Measurements from ENCODE around the gene PPP1CC.

Gene PPP1CC

DNA sequence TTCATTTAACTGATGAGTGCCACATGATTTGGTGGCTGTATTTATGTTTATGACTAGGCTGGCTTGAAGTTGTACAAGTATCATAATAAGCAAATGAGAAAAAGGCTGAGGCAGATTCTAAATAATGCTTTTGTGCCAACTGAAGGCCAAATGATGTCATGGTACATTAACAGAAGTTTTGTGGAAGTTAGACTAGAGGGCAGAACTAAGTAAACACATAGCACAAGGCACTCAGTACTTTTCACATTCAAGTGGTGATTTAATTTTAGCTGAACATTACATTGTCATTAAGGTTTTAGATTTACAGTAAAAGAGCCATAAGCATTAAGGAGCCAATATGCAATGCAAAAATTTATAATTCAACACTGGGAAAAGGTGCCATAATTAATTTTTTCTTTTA lies 21.1 kb downstream of the PPP1CC start:
- no peak for DNase-seq

DNA sequence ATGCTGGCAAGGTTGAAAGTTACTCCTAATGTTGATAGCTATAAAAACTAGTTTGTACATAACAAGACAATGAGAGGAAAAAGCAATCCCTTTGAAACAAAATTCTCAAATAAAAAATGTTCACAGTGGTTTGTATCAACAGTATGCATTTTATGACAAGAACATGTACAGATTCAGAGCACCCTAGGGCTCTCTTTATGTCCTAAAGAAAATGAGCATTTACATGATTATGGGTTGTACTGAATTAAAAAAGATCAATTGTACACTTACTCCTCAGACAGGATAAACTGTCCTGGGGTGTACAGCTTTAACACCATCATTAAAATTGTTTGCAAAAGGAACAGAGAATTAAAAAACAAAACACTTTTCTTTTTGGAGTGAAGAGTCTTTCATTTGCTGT lies 22.2 kb downstream of the PPP1CC start:
- DNase-seq, result no peak

DNA sequence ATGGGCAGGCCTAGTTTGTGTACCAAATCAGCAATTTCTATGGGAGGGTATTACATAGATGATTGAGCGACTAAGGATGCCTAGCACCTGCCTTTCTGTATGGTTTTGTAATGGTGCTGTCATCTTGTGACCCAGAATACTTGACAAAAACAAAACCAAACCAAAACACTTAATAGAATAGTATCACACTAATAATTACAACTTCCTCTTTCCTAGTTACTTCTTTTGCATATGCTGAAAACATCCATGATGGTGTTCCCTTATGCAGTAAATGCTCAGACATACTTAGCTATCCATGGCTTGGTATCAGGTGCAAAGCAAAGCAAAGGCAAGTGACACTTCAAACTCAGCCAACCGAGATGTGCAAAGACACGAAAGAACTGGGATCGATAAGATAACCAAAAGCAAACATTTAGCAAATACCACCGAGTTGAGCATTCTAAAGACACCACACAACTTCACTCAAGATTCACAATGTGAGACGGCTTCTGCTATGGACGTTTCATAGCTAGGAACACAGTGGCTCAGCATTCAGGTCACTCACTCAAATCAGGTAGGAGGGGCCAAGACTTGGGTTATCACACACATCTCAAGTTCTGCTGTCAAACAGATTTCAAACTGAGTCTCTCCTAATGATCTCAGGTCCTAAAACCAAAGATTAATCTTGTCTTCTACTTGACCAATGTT lies 24.3 kb downstream of the PPP1CC start:
- no peak for DNase-seq

DNA sequence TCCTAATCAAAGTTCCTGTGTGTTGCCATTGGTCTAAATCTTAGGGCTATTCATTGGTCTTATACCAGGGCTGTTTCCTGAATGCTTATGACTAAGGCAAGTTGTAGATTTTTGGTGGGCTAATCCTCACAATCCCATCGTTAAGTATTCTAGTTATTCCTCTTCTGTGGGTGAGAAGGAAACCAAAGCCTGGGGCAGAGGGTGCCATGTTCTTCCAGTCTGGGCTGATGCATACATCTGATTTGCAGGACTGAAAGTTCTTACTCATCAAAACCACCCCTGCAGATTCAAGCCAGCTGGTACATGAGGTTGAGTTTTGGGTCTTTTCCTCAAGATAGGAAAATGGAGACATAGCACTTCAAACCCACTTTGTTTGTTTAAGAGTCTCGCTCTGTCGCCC lies 25.7 kb downstream of the PPP1CC start:
- no peak for DNase-seq

DNA sequence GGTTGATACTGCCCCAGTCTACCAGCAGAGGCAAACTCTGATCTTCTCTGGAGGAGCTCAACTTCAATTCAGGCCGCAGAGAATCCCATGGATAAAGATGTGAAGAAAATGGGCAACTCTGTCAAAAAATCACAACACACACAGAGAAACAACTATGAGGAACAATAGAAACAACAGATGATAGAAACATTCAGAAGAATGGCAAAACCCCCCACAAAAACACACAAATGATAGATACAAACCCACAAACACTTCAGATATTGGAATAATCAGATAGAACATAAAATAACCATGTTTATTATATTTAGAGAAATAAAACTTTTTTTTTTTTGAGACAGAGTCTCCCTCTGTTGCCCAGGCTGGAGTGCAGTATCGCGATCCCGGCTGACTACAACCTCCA lies 33.8 kb downstream of the PPP1CC start:
- DNase-seq, result no peak

DNA sequence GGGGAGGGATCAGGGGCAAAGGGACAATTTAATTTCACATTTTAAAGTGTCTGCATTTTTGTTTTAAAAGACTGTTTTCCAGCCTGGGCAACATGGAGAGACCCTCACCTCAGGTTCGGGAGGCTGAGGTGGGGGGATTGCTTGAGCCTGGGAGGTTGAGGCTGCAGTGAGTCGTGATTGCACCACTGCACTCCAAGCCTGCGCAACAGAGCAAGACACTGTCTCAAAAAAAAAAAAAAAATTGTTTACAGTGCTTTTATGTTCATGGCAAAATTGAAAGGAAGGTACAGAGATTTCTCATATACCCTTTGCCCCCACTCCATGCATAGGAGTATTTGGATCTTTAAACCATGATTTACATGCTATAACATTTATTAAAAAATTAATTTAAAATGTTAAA lies 37.4 kb downstream of the PPP1CC start:
- no peak for DNase-seq

DNA sequence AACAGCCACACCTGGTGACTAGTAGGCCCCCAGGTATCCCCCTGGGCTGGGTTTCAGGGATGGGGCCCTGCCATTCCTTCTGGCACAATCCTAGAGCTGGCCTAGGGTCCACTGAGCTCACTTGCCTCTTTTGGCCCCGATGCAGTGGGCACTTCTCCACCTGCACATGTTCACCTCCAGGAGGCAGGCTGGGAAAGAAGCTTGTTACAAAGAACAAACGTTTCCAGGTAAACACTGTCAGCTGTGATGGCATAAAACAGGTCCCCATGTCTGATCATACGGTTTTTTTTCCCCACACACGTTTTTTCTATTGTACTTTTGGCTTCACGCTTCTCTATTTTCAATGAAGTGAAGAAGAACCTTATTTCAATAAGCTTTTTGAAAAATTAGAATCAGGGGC lies 37.9 kb downstream of the PPP1CC start:
- no peak for DNase-seq

DNA sequence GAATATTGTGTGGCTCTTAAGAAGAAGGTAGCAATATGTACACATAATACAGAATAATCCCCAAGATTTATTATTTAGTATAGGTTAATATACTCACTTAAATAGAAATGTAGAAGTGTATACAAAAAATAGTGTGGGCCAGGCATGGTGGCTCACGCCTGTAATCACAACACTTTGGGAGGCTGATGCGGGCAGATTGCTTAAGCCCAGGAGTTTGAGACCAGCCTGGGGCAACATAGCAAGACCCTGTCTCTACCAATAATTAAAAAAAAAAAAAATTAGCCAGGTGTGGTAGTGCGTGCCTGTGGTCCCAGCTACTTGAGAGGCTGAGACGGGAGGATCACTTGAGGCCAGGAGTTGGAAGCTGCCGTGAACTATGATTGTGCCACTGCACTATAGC lies 38.5 kb downstream of the PPP1CC start:
- no peak for DNase-seq

DNA sequence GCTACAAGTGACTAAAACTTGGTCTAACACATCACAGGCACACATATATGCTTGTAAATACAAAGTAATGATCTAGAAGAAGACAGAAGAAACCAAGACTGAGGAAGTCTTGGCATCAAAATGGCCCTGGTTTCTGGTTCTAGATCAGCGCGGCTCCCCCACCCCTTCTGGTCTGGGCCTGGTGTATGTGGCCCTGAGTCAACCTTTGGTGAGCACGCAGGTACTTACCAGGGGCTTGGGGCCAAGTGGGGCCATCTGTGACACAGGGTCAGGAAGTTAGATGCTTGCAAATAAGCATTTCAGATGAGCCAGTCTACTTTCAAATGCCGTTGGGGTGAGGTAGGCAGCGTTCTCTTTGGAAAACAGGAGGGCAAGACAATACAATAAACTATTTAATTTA lies 40.6 kb downstream of the PPP1CC start:
- DNase-seq, result no peak

DNA sequence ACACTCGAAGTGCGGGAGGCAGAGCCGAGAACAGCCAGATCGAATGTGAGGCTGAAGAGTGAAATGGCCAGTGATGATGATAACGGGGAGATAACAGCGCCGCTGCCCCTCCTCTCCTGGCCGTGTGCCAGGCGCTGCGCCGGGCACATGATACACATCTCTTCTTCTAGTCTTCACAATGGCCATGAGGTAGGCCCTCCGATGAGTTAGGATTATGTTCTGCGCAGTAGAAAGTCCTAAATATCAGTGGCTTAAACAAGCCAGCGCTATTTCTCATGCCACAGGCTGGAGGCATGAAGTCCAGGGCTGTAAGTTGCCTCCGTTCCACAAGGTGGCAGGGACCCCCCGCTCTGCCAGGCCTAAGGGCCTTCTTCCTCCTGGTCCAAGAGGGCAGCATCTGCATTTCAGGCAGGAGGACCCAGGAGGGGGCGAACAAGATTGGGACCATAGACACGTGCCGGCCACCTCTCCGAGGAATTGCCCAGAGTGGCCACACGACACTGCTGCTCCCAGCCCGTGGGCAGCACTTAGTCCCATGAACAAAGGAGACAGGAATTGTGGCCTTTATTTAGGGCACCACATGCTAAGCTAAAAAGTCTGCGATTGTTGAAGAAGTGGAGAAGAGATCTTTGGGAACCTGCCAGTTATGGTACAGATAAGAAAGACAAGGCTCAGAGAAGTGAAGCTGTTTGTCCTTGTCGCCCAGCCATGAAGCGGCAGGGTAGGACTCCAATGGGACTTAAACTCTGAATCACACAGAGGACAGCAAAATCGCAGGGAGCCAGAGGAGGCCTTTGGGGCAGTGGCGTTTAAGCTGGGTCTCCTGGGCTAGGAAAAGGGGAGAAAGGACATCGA lies 42.9 kb downstream of the PPP1CC start:
- no peak for DNase-seq

DNA sequence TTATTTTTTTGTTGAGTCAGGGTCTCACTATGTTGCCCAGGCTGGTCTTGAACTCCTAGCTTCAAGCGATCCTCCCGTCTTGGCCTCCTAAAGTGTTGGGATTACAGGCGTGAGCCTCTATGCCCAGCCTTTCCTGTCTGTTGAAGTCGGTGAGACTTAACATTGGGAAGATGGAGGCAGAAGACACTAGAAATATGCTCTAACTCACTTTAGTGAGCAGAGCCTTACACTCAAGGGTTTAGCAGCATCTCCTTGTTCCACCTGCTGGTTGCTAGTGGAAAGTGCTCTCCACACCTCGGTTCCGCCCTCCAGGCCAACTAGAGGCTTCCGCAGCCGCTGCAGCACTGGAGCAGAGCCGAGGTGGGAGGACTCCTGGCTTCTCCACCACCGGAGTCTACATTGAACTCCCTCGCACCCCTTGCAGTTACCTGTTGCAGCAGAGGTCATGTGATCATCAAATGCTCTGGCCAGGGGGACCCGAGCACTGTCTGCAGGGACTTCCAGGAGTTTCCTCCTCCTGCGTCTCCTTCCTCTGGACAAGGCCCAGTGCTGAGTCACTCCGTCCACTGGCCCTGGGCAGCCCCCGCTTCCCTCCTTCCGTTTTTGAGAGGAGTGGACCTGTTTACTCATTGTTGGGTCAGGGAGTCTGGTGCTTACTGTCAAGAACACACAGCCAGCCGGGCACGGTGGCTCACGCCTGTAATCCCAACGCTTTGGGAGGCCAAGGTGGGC lies 44.4 kb downstream of the PPP1CC start:
- DNase-seq, result peak; percentile 72

DNA sequence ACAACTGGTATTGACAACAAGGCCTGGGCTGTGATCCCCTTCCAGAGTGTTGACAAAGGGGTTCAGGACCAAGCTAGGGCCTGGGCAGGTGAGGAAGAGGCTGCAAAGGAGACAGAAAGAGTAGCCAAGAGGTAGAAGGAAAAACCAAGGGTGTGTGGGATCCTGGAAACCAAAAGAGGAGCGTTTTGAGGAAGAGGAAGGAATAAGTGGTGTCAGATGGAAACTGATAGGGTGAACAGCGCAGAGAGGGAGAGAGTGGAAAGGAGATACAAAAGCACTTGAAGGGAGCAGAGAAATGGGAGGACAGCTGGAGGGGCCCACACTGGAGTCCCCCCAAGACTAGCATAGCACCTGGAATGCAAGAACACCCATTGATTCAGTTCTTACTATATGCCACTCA lies 45.5 kb downstream of the PPP1CC start:
- no peak for DNase-seq

DNA sequence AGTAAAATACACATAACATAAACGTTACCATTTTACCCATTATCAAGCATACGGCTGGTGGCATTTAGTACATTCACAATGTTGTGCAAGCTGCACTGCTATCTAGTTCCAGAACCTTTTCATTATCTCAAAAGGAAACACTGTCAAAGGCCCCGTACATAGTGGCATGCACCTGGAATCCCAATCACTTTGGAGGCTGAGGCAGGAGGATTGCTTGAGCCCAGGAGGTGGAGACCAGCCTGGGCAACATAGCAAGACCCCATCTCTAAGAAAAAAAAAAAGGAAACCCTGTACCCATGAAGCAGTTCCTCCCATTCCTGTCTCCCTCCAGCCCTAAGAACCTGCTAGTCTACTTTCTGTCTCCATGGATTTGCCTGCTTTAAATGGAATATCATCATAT lies 46.4 kb downstream of the PPP1CC start:
- DNase-seq, result no peak

DNA sequence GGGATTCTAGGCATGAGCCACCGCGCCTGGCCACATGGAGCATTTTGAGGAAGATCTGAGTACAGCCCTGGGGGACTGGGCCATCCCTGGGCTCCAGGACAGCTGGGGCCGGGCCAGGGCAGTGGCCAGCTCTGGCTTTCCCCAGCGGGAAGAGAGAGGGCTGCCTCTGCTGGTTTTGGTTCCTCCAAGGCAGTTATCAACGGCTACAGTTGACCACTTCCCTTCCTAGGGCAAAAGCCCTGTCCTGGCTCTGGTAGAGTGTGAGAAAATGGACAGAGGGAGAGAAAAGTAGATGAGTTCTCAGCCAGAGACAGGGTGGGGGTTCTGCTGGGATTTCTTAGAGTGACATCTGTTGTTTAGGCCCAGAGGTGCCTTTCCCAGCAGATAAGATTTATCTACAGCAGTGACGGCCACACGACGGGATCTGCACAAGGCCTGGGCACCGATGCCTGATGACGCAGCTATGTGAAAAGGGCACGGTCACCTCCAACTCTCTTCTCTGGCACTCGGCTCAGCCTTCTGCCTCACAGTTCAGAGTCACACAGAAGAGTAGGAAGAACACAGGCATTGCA lies 48.3 kb downstream of the PPP1CC start:
- no peak for DNase-seq

DNA sequence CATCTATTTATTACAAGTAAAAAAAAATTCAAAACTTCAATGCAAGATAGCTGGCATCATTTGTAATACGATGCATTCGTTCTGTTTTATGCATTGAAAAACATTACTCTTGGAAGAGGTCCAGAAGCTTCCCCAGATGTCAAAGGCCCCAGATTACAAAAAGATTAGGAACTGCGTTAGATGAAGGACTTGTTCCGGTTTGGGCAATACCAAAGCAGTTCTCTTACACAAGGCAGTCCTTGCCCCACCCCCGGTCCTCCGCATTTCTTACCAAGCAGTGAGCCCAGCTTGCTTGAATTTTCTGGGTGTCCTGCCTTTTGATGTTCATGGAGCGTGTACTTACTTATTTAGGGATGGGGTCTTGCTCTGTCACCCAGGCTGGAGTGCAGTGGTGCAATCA lies 49.0 kb downstream of the PPP1CC start:
- no peak for DNase-seq

DNA sequence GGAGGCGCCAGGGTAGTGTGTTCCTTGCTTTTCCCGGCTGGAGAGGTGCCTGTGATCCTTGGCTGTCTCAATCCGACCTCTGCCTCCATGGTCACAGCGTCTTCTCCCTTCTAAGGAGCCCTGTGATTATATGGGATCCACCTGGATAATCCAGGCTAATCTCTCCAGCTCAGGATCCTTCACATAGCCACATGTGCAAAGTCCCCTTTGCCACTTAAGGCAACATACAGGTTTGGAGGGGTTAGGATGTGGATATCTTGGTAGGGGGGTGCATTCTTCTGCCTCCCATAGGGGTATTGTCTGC lies 52.6 kb downstream of the PPP1CC start:
- DNase-seq, result no peak

DNA sequence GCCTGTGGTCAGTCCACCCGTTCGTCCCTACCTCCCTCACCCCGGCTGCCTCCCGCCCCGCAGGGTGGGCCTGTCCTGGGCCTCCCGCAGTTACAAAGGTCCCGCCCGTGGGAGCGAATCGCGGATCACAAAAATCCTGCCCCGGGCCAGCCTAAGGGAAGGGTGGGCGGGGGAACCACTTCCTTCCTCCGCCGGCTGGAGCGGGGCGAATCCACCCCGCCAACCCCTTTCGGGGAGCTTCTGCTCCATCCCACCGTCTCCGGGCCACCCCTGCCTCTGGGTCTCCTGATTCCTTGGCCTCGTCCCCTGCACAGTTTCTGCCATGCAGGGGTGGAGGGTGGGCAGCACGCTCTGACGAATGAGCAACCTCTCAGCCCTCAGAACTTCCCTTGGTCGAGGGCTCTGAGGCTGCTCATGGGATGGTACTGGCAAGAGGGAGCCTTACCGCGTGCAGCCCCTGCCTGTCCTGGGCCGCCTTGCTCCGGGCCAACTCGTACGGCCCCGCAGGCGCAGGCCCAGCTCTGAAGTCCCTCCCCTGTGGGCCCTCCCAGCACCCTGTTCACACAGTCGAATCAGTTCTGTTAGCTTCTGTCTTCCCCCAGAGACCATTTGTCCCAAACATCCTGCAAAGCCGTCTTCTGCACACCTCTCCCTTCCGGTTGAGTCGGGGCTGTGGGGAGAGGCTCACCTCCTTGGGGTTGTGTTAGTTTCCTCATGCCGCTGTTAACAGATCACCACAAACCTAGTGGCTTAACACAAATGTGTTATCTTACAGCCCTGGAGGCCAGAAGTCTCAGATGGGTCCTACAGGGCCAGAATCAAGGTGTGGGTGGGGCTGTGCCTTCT lies 53.2 kb downstream of the PPP1CC start:
- DNase-seq, result peak; percentile 46

DNA sequence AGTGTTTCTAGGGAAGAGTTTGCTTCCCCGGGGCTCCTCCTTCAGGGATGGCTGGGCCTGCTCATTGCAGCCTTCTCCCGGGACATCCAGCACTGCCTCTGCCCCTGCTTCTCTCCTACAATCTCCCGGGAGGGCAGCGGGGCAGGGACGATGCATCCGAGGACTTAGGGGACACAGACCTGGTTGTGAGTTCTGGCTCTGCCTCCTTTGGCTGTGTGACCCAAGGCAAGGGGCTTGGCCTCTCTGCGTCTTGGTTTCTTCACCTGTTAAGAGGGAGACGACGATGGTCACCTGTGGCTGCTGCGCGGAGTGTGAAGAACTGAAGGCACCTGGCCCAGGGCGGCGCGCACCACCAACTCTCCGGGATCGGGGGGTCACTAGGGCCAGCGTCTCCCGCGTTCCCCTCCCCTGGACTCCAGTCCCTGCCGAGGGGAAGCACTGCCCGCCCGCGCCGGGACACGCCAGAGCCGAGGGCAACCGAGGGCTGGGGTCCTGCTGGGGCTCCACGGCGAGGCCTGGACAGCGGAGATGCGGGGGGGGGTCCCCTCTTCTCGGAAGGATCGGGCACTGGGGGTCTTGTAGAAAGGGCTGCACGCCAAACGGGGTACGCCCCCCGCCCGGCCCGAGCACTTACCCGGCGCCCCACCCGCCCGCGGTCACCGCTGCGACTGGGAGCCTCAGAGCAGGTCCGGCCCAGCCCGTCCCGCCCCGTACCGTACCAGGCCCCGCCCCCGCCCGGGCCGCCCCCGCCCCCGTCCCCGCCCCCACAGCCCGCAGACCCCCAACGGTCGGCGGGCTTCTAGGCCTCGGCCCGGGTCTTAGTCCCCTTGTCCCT lies 54.0 kb downstream of the PPP1CC start, which contains the start of gene HVCN1:
TSS of gene HVCN1 (minus strand) at position 670 of the 835 bp plus-strand sequence. CDS start 5,870 bp downstream, outside the sequence.
- DNase-seq, result no peak

DNA sequence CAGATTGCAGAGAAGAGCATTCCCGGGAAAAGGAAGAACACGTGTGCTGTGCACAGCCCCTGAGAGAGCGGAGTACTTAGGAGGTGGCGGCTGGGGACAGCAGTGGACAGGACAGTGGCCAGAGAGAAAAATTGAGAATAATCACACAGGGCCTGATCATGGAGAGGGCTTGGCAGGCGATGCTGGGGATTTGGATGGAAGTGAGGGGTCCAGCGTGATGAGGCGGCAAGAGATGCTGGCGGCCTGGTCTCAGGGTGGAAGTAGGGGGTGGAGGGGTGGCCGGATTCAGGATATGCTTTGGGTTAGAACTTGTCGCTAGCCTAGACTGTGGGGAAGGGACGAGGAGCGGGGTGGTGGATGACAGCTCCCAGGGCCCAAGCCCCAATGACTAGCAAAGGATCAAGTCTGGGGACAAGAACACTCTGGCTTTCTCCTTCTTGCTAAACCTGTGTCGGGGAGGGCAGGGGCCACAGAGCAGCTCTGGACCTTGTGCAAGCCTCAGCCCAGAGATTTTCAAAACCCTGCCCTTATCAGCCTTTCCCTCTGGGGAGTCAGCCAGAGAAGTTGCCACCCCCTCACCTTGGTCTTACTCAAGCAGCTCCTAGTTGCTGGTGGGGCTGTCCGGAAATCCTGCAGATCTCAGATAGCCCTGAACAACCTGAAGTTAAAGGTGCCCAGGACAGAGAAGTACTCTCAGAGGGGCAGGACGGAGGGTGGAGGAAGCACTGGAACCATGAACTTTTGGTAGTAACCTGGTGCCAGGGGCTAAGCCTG lies 55.1 kb downstream of the PPP1CC start:
- DNase-seq, result no peak

DNA sequence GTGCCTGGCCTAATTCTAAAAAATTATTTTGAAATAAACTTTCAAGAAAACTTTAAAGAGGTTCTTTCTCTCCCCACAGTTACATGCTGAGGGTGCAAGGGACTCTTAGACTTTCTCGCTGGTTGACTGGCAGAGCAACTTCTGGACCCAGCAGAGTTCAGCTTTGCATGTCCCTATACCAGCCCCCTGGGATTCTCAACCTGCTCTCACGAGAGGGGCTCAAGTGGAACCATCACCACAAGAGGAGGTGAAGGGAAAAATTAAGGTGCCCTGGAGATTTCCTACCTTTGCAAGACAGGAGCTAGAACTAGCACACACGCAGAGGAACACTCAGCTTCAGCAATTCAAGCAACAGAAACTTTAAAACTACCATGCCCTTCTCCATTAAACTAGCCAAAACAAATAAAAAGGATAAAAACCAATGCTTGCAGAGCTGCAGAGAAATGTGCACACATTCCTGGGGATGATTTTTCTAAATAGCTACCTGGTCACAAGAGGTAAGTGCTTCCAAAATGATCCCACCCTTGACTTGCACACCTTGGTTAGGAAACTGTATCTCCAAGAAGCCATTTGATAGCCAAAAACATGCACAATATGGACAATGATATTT lies 56.3 kb downstream of the PPP1CC start:
- DNase-seq, result no peak

All from GDM1 (cell line).